Measurements from ENCODE around the gene AKAP9.

DNA sequence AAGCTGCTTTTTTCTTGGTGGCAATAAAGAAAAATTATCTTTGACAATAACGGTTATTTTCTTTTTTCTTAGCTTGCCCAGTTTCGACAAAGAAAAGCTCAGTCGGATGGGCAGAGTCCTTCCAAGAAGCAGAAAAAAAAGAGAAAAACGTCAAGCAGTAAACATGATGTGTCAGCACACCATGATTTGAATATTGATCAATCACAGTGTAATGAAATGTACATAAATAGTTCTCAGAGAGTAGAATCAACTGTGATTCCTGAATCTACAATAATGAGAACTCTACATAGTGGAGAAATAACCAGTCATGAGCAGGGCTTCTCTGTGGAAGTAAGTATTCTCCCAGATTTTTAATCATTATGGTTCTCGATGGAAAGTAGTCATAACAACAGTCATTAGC lies 33.0 kb downstream of the AKAP9 start:
- TF ChIP-seq EZH2phosphoT487 (conservative IDR thresholded peaks at IDR 0.05; ENCODE audit: low read length) = no peak
- TF ChIP-seq, protein P1, sequence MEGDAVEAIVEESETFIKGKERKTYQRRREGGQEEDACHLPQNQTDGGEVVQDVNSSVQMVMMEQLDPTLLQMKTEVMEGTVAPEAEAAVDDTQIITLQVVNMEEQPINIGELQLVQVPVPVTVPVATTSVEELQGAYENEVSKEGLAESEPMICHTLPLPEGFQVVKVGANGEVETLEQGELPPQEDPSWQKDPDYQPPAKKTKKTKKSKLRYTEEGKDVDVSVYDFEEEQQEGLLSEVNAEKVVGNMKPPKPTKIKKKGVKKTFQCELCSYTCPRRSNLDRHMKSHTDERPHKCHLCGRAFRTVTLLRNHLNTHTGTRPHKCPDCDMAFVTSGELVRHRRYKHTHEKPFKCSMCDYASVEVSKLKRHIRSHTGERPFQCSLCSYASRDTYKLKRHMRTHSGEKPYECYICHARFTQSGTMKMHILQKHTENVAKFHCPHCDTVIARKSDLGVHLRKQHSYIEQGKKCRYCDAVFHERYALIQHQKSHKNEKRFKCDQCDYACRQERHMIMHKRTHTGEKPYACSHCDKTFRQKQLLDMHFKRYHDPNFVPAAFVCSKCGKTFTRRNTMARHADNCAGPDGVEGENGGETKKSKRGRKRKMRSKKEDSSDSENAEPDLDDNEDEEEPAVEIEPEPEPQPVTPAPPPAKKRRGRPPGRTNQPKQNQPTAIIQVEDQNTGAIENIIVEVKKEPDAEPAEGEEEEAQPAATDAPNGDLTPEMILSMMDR (IDR thresholded peaks at IDR 0.05; ENCODE audit: insufficient read depth, low read length, poor library complexity, severe bottlenecking) = no peak
